ENCODE results near the gene HDAC1.
A peak's percentile ranks its signal among the peaks of the same experiment; 100 is the strongest.
"Not testable (repeated sequence)": the region's sequence is repeated elsewhere in the genome, so short reads cannot be mapped to it uniquely, and the experiment has no call there.

Gene HDAC1

GRCh38 chr1:32291708-32292538 lies at the start of gene HDAC1:
HDAC1 (plus strand) TSS chr1:32292083; CDS start chr1:32292170, 87 bp downstream.
- peak; percentile 94 for DNase-seq

GRCh38 chr1:32242341-32242851 lies 49.5 kb upstream of the HDAC1 start:
- peak in 1 of 2 experiments; percentile 3 for DNase-seq

GRCh38 chr1:32246888-32247273 lies 45.0 kb upstream of the HDAC1 start, which contains the start of gene FAM167B:
FAM167B (plus strand) TSS chr1:32247222; CDS start chr1:32247422, 200 bp downstream.
- no peak for DNase-seq

- no peak for DNase-seq
Observed at GRCh38 chr1:32247452-32247851, 44.4 kb upstream of the HDAC1 start.

- DNase-seq: peak; percentile 41 to 55
Observed at GRCh38 chr1:32247983-32248889, 43.6 kb upstream of the HDAC1 start.

- no peak for DNase-seq
Observed at GRCh38 chr1:32249831-32250525, 41.9 kb upstream of the HDAC1 start.

GRCh38 chr1:32250893-32251716 lies 40.8 kb upstream of the HDAC1 start, which contains the start of gene LCK:
LCK (plus strand) TSS chr1:32251265; CDS start chr1:32274330, 23,065 bp downstream.
- DNase-seq: no peak

- no peak for DNase-seq
Observed at GRCh38 chr1:32255072-32256071, 36.5 kb upstream of the HDAC1 start.

- DNase-seq: no peak
Observed at GRCh38 chr1:32256473-32257226, 35.2 kb upstream of the HDAC1 start.

GRCh38 chr1:32257227-32257508 lies 34.7 kb upstream of the HDAC1 start:
- no peak for DNase-seq

- not testable (repeated sequence) for DNase-seq
Observed at GRCh38 chr1:32263236-32263593, 28.7 kb upstream of the HDAC1 start.

GRCh38 chr1:32263744-32264143 lies 28.1 kb upstream of the HDAC1 start:
- no peak for DNase-seq

GRCh38 chr1:32265846-32266245 lies 26.0 kb upstream of the HDAC1 start:
- no peak for DNase-seq

GRCh38 chr1:32266921-32267591 lies 24.8 kb upstream of the HDAC1 start:
- no peak for DNase-seq

- no peak for DNase-seq
Observed at GRCh38 chr1:32269744-32270143, 22.1 kb upstream of the HDAC1 start.

GRCh38 chr1:32272557-32273390 lies 19.1 kb upstream of the HDAC1 start:
- no peak for DNase-seq

GRCh38 chr1:32273391-32274208 lies 18.3 kb upstream of the HDAC1 start:
- no peak for DNase-seq

Data from AML-193 (cell line).